PC-3 (cell line): ENCODE measurements around the gene CDHR3. TPM values are rescaled to one million over a fixed set of nuclear protein-coding genes. Genes with fewer than 3 reads are reported as not detected.

Experiments used
- ATAC-seq: fragments of 200-7000 bp; cut with Tn5 transposase; 2 replicates; pipeline ENCODE4 v1.9.1; 2020; ENCODE audit warnings: mild to moderate bottlenecking, moderate library complexity
- BruUV-seq: library from RNA; stranded (reverse); fragments of 400-500 nt; replicated peaks from 2 replicates; lab custom pipeline; 2021; lab: Mats Ljungman, UMichigan
- CTCF ChIA-PET: fragments of 300-600 bp; sonication (Branson Sonifier 250); formaldehyde crosslinking; loops from one replicate; lab custom pipeline; 2022; ENCODE audit warnings: antibody characterized with exemption; lab: Charles Lee
- POLR2A ChIA-PET: fragments of 300-600 bp; sonication (Branson Sonifier 250); formaldehyde crosslinking; loops from one replicate; lab custom pipeline; 2022; ENCODE audit warnings: antibody characterized with exemption; ENCODE audit not compliant: unreplicated experiment; lab: Charles Lee
- DNase-seq: peaks from one replicate; pipeline ENCODE4 v3.0.0-alpha.2; 2015
- H2AFZ ChIP-seq: fragments of 300-600 bp; sonication (generic); 2 replicates; pipeline ENCODE4 v1.6.0; 2016; ENCODE audit warnings: antibody characterized with exemption, low read length
- H3F3A ChIP-seq: fragments of 300-600 bp; sonication (generic); one replicate; pipeline ENCODE4 v1.6.0; 2017; ENCODE audit warnings: antibody characterized with exemption, low read length, control low read depth, mild to moderate bottlenecking; ENCODE audit not compliant: unreplicated experiment
- H3K27ac ChIP-seq: fragments of 300-600 bp; sonication (generic); 2 replicates; pipeline ENCODE4 v1.5.1; 2016; ENCODE audit warnings: mild to moderate bottlenecking, low read length
- H3K27me3 ChIP-seq: fragments of 300-600 bp; sonication (generic); 2 replicates; pipeline ENCODE4 v1.6.1; 2016; ENCODE audit warnings: low read length, mixed read lengths
- H3K36me3 ChIP-seq: fragments of 300-600 bp; sonication (generic); 2 replicates; pipeline ENCODE4 v1.6.1; 2016; ENCODE audit warnings: low read depth, mixed run types, low read length, mixed read lengths
- H3K4me1 ChIP-seq: fragments of 300-600 bp; sonication (generic); 2 replicates; pipeline ENCODE4 v1.5.1; 2016; ENCODE audit warnings: low read length; ENCODE audit not compliant: insufficient read depth
- H3K4me2 ChIP-seq: fragments of 300-600 bp; sonication (generic); 2 replicates; pipeline ENCODE4 v1.6.0; 2016; ENCODE audit warnings: low read length
- H3K4me3 ChIP-seq: fragments of 300-600 bp; sonication (generic); 2 replicates; pipeline ENCODE4 v1.5.1; 2016; ENCODE audit warnings: mild to moderate bottlenecking, low read length, mixed read lengths
- H3K79me2 ChIP-seq: fragments of 300-600 bp; sonication (generic); 2 replicates; pipeline ENCODE4 v1.6.1; 2017; ENCODE audit warnings: low read length, mixed read lengths
- H3K9ac ChIP-seq: fragments of 300-600 bp; sonication (generic); 2 replicates; pipeline ENCODE4 v1.6.0; 2016; ENCODE audit warnings: mild to moderate bottlenecking, low read length
- H3K9me2 ChIP-seq: fragments of 300-600 bp; sonication (generic); replicated peaks from 2 replicates; pipeline ENCODE4 v1.6.1; 2016; ENCODE audit warnings: mixed run types, low read length, mixed read lengths
- H3K9me3 ChIP-seq: fragments of 300-600 bp; sonication (generic); 2 replicates; pipeline ENCODE4 v1.6.1; 2016; ENCODE audit warnings: low read length, mixed read lengths
- H4K20me1 ChIP-seq: fragments of 300-600 bp; sonication (generic); 2 replicates; pipeline ENCODE4 v1.6.1; 2016; ENCODE audit warnings: low read length, mixed read lengths
- CTCF ChIP-seq: fragments of 300-600 bp; sonication (generic); conservative IDR thresholded peaks from 2 replicates; pipeline ENCODE4 v1.5.1; 2017; ENCODE audit warnings: antibody characterized with exemption, low read depth, mild to moderate bottlenecking, low read length
- EZH2 ChIP-seq: fragments of 300-600 bp; sonication (generic); IDR thresholded peaks from one replicate; pipeline ENCODE4 v1.6.1; 2017; ENCODE audit warnings: antibody characterized with exemption, mild to moderate bottlenecking, low read length; ENCODE audit not compliant: unreplicated experiment
- EZH2phosphoT487 ChIP-seq: fragments of 300-600 bp; sonication (generic); IDR thresholded peaks from 2 replicates; pipeline ENCODE4 v1.6.1; 2018; ENCODE audit warnings: mild to moderate bottlenecking, antibody characterized with exemption, low read length, borderline replicate concordance
- intact Hi-C: fragments of 100-400 bp; cut with micrococcal nuclease; formaldehyde crosslinking; loops from 2 replicates; pipeline ENCODE4 v1.9.0; 2023
- total RNA-seq: library from RNA; depleted of rRNA; stranded (reverse); fragments of >200 nt; gene quantifications from 2 replicates; pipeline ENCODE4 v1.2.3, GENCODE V29; 2014

CDHR3 gene
- total RNA-seq, 1 experiment from 2014 or later: 9.8 TPM

- ChIA-PET POLR2A (interaction anchor here (0.5 kb wide), 1 partner anchor 461 kb away, joined by 3 read pairs; no protein-coding TSS in a partner anchor), CTCF (interaction anchor here (2.6 kb wide), 1 partner anchor 103 kb away, joined by 10 read pairs; no protein-coding TSS in a partner anchor)
- Histone ChIP-seq H3K4me3 (no peak overlapping the region), H3K9me2 (no peaks in the 10 kb centered on the region), H3K36me3 (no peaks in the 10 kb centered on the region), H3F3A (no peaks in the 10 kb centered on the region), H3K27ac (no peak overlapping the region), H3K27me3 (no peaks in the 10 kb centered on the region), H3K4me1 (peaks cover 14% of the 10 kb centered on the region), H3K4me2 (peak overlapping the region; percentile 46), H3K9ac (no peak overlapping the region), H3K79me2 (no peaks in the 10 kb centered on the region), H2AFZ (peak overlapping the region; percentile 47; the same call in 1 of the 2 replicates), H4K20me1 (no peaks in the 10 kb centered on the region), H3K9me3 (no peaks in the 10 kb centered on the region)
- intact Hi-C loops: loop anchor here (10.0 kb wide), 1 partner anchor 414 kb away; no protein-coding TSS in a partner anchor
- DNase-seq: peak; percentile 80
- TF ChIP-seq EZH2 (no peak), EZH2phosphoT487 (no peak), CTCF (no peak)
- BruUV-seq: no TSS peak
- ATAC-seq: peak; percentile 85
Observed at GRCh38 chr7:106050746-106051117, 87.7 kb downstream of the CDHR3 start.

- Histone ChIP-seq H3K4me1 (peaks cover 20% of the 10 kb centered on the region), H3K4me3 (no peak overlapping the region), H3K9me3 (no peaks in the 10 kb centered on the region), H3K27ac (no peak overlapping the region), H3K9ac (no peak overlapping the region), H3K9me2 (no peaks in the 10 kb centered on the region), H3K27me3 (no peaks in the 10 kb centered on the region), H3K4me2 (no peak overlapping the region), H2AFZ (no peak overlapping the region), H4K20me1 (no peaks in the 10 kb centered on the region), H3F3A (no peaks in the 10 kb centered on the region), H3K79me2 (no peaks in the 10 kb centered on the region), H3K36me3 (no peaks in the 10 kb centered on the region)
- ChIA-PET POLR2A (no interaction called here), CTCF (no interaction called here)
- no peak for DNase-seq
- ATAC-seq: no peak
- TF ChIP-seq EZH2phosphoT487 (no peak), EZH2 (no peak), CTCF (no peak)
- intact Hi-C loops: loop anchor here (10.0 kb wide), 1 partner anchor 412 kb away; no protein-coding TSS in a partner anchor
- no TSS peak for BruUV-seq
Observed at GRCh38 chr7:106052681-106053080, 89.6 kb downstream of the CDHR3 start.

GRCh38 chr7:106053109-106053508, 90.0 kb downstream of the CDHR3 start:
- Histone ChIP-seq H3K9me3 (no peaks in the 10 kb centered on the region), H3K27ac (no peak overlapping the region), H2AFZ (no peak overlapping the region), H3K27me3 (no peaks in the 10 kb centered on the region), H3K4me1 (peaks cover 24% of the 10 kb centered on the region), H3K9ac (no peak overlapping the region), H3F3A (no peaks in the 10 kb centered on the region), H4K20me1 (no peaks in the 10 kb centered on the region), H3K9me2 (no peaks in the 10 kb centered on the region), H3K4me3 (no peak overlapping the region), H3K36me3 (no peaks in the 10 kb centered on the region), H3K4me2 (no peak overlapping the region), H3K79me2 (no peaks in the 10 kb centered on the region)
- TF ChIP-seq EZH2phosphoT487 (no peak), CTCF (no peak), EZH2 (no peak)
- intact Hi-C loops: loop anchor here (10.0 kb wide), 1 partner anchor 412 kb away; no protein-coding TSS in a partner anchor
- no peak for ATAC-seq
- no peak for DNase-seq
- ChIA-PET CTCF (no interaction called here), POLR2A (no interaction called here)
- no TSS peak for BruUV-seq
